SK-N-MC (cell line): ENCODE results near the gene CUX1.

Source experiments
- EZH2 ChIP-seq: fragments of 200-600 bp; sonication (generic); IDR thresholded peaks from one replicate; pipeline ENCODE4 v1.6.1; 2017; ENCODE audit warnings: antibody characterized with exemption
- FOXP2 ChIP-seq: optimal IDR thresholded peaks from 2 replicates; pipeline ENCODE3; 2011; ENCODE audit warnings: mild to moderate bottlenecking, moderate library complexity; ENCODE audit not compliant: insufficient read depth; ENCODE audit errors: extremely low read length, control extremely low read depth
- POLR2AphosphoS5 ChIP-seq: IDR thresholded peaks from 2 replicates; pipeline ENCODE4 v1.6.1; 2012; ENCODE audit warnings: mild to moderate bottlenecking, low read depth, low read length, borderline replicate concordance

DNA sequence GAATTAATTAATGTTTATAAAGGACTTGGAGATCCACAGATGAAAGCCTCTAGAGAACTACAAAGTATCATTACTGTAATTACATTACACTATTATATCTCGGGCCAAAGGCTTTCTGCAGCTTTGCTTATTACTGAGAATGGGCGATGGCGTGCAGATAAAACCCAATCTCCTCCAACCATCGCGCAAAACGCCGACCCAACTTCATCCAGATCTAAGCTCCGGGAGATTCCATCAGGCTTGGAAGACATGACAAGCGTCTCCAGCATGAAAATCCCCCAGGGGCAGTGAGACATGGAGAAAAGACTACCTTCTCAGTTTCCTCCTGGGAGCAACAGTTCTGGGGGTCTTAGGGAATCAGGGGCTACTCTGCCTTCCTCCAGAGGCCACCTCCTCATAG lies 42.2 kb upstream of the CUX1 start:
- no peak for TF ChIP-seq POLR2AphosphoS5
- no peak for TF ChIP-seq EZH2
- TF ChIP-seq FOXP2 = no peak
